Measurements from ENCODE around the gene DOK1.

DOK1 gene

DNA sequence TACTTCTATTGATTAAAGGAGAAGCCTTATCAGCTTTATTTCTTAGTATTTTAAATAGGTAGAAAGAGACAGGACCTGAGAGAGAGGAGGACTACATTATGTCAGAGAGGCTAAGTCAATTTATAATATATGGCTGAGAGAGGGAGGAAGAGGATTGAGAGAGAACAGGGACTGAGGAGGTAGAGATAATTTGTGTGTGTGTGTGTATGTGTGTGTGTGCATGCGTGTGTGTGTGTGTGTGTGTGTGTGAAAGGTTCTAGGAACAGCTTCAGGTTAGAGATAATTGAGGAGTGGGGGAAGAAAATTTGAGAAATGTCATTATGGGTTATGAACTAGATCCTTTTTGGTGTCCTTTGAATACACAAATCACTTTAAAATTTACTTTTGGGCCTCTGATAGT is 15.2 kb downstream of the DOK1 start:
- no peak for DNase-seq (ENCODE audit: low spot score)

DNA sequence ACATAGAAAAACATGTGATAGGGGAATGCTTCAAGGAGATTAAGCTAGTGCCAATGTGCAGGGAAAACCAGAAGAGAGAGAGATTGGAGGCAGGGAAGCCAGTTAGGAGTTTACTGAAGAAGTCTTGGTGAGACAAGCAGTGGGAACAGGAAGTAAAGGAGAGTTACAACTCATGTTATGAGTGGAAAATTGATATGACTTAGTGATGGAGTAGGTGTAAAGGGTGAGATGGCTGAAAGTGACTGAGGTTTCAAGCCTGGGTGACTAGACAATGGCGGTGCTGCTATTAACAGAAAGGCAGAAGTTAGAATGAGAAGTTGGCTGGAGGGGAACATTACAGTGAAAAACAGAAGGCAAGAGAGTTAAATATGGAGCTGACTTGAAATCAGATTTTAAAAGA is 16.5 kb downstream of the DOK1 start:
- no peak for DNase-seq (ENCODE audit: low spot score)

DNA sequence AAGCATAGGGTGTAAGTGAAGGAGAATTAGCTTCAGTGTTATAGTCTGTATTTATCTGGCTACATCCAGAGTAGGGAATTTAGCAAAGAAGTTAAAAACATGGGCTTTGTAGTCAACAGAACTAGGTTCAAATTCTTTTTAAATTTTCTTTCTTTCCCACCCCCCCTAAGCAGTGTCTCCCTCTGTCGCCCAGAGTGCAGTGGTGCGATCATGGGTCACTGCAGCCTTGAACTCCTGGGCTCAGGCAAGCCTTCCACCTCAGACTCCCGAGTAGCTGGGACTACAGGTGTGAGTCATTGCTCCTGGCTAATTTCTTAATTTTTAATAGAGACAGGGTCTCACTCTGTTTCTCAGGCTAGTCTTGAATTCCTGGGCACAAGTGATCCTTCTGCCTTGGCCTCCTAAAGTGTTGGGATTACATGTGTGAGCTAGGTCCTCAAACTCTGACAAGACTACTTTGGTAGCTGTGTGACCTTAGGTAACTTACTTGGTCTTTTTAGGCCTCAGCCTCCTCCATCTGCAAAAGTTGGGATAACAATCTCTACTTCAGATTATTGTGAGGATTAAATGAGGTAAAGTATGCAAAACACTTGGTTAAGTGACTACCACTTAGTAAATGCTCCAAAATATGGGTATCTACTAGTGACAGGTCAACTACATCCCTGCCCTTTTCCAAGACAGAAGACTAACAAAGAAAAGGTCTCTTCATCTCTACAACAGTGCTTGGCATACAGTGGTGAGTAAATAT is 17.8 kb downstream of the DOK1 start:
- no peak for DNase-seq (ENCODE audit: low spot score)

DNA sequence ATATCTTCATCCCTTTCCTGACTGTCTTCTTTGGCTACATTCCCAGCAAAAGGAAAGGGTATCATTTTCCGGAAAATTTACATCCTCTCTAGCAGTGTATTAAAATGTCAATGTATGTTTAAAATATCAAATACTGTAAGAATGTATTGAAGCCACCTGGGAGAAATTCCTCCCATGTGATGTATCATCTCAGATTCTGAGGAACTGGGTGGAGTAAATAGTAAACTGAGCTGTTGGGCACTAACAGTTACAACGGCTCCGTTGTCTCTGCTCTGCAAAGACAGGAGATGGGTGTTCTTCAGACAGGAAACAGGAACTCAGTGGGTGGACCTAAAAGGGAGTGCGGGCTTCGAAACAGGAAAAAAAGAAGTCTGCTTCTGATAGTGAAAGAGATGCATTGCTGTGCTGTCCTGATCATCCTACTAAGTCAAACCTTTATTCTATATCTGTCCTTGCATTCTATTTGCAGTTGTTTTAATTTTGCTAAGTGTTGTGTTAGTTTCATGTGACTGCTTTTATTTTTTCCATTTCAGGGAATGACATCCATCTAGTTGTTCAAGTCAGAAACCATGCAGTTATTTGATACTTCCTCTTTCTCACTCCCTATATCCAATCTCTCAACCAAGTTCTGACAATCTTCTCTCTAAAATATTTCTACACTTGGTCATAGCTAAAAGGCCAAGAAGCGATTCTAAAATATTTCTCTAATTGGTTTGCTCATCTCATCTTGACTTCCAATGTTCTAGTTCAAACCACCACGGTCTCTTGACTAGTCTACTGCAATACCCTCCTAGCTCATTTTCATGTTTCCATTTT is 19.4 kb downstream of the DOK1 start:
- DNase-seq (ENCODE audit: low spot score) = no peak

DNA sequence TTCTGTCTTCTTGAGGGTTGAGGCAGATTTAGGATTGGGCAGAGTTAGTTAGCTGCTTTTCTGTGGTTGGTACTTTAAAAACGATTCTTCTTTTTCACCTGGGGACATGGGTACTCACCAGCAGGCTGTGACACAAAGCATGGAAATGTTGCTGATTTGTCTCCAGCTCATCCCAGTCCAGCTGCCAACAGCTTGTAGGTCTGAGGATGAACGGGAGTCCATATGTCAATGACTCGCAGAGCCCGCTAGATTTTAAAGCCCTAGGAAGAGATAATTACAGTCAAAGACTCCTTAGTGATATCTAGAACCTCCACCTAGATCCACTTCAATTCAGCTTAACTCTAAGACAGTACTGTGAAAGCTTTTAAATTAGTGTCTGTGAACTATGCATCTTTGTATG is 20.8 kb downstream of the DOK1 start:
- DNase-seq (ENCODE audit: low spot score) = no peak

DNA sequence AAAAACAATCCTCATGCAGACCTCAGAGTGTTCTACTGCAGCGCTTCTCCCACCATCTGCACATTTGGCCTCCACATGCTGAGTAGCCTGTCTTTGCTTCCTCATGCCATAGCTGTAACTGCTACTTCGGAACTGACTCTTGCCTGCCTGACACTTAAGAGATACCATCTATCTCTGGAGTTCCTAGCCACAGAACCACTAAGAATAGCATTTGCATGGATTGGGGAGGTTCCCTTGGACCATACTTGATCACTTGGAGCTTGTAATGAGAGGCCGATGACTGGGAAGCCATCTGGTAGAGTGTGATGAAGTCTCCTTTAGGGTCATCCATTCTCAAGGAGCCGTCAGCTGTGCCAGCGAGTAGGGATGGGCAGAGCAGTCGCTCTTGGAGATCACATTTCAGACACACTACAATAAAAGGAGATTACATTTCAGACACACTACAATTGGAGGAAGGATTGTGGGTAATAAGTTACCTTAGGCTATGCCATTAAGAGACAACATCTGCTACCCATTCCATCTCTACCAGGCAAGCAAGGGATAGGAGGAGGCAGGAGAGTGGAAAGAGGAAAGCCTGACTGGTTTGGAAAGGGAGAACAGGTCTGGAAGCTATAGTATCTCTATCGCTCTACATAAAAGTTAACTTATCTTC is 21.8 kb downstream of the DOK1 start:
- DNase-seq (ENCODE audit: low spot score) = no peak

DNA sequence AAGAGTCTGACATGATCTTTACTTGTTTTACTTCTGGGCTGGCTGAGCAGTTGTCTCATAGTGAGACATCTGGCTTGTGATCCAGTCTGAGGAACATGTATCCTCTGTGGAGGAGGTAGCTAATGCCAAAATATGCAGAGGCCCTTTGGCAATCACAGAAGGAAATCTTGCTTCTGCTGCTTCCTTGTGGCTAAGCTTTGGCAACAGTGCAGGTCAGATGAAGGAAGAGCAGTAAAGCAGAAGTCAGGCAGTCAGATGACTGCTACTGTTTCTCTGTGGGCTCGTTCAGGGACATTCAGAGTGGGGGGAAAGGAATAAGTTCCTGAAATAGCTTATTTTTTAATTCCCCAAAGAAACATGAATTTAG is 22.3 kb downstream of the DOK1 start:
- peak; percentile 68 for DNase-seq (ENCODE audit: low spot score)

DNA sequence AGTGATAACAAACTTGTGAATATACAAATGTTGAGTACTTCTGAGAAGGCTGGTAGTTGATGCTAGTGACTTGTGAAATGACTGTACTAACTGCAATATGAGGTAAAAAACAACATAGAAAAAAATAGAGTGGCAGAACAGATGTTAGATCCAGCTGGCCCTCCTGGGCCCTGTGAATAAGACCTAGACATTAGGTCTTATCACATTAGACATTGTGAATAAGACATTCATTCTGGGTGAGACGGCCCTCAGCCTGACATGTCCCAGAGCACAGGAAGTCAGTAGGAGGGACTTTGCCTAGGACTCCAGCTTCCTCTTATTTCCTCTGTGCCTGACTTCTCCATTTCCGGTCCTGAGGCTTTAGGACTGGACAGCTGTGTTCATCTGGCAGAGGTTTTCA is 22.9 kb downstream of the DOK1 start:
- DNase-seq (ENCODE audit: low spot score) = no peak

DNA sequence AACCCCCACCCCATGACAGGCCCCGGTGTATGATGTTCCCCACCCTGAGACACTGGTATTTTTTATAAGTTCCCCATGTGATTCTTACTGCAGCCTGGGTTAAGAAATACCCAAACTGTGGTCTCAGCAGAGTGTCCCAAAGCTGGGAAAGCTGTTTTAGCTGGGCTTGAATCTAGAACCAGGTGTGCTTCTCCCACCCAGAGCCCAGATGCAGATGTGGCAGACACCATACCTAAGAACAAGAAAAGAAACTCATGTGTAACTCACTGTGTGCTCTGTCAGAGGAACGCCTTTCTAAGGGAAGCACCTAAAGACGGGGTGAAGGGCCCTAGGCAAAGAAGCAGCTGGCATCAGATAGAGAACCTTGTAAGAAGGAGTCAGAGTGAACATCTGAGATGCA is 23.9 kb downstream of the DOK1 start:
- DNase-seq (ENCODE audit: low spot score) = no peak

DNA sequence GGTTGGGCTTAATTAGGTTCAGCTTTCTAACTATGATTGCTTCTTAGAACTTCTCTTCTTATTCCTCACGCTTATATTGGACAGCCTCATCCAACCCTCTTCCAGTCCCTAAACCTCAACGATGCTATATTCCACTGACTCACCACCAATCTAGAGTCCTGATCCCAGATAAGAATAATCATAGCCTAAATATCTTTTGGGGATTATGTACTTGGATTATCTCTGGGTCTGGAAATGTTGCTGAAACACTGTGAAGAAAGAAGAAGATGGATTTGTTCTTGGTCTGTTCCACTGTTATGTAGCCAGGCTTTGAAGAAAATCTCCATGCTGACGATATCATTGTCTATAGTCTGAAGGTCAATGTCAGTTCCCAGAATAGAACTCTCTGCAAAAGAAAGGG is 26.9 kb downstream of the DOK1 start:
- DNase-seq (ENCODE audit: low spot score) = no peak

DNA sequence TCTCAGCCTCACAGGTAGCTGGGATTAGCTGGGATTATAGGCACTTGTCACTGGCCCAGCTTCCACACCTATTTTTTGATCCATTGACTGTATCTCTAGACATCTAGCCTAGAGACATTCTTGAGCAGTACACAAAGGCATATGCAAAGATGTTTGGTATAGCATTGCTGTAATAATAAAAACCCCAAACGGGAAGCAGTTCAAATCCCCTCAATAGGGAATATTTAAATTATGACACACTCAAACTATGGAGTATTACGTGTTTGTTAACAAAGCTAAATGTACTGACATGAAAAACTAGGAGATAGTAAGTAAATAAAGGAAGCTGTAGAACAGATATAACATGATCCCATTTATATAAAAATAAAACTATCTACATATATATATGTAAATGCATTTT is 27.7 kb downstream of the DOK1 start:
- DNase-seq (ENCODE audit: low spot score) = no peak

DNA sequence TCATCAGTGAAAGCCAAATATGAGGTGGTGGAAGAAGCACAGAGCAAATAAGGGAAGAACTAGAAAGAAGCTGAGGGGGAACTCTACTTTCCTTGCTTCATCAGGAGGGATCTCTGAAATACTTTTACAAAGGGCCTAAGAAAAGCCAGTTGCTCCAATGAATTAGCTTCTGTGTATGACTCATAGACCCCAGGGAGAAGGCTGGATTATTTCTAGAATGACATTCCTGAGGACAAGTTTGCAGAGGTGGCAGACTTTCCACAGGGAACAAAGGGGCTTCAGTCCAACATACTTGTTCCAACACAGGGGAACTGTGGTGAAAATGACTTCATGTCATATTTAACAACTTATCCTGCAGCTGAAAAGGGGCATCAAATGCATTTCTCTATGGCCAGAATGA is 29.0 kb downstream of the DOK1 start:
- peak; percentile 48 for DNase-seq (ENCODE audit: low spot score)

DNA sequence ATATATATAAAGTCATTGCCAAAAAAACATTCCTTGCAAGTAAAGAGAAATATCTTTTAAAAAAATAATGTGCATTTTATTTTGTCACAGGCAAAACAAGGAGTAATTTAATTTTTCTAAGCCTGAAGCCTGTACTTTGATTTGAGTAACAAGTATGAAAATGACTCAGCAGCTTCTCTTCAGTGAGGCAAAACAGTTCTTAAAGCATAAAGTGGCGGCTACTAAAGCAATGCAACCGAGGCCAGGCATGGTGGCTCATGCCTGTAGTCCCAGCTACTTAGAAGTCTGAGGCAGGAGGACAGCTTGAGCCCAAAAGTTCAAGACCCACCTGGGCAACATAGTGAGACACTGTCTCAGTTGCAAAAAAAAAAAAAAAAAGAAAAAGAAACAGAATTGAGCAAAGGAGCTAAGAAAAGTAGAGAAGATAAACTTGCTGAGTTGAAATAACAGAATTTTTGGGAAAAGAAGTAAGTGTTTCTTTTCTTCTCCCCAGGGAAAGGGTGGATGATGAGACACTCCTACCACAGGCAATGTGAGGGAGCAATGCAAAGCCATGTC is 29.6 kb downstream of the DOK1 start:
- no peak for DNase-seq (ENCODE audit: low spot score)

DNA sequence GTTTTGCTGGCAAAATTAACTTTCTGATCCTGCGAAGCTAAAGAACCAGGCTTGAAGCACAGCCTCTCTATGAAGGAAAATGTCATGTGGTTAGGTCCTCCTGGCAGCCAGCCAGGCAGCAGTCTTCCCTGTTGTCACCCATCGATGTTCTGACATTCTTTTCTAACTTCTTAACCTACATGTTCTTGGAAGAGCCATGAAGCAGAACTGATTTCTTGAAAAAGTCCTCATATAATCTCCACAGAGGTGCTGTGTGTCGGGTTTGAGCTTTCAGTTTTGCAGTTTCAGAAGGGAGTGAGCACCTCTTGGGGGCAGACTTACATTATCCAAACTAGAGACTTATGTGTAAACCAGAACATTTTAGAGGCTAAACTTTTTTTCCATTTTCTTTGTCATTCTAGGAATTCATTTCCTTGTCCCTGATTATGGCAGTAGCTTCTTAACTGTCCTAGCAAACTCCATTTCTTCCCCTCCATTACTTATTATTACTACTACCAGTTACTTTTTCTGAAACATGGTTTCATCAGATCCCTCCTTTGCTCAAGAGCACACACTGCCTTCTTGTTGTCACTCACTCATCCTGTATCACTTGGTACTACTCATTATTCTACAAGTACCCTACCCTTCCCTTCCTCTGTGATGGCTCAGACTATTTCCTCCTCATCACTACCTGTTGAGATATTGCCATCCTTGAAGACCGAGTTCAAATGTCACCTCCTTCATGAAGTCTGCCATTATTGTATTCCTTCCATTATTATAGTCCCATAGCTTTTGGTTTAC is 31.1 kb downstream of the DOK1 start:
- no peak for DNase-seq (ENCODE audit: low spot score)

DNA sequence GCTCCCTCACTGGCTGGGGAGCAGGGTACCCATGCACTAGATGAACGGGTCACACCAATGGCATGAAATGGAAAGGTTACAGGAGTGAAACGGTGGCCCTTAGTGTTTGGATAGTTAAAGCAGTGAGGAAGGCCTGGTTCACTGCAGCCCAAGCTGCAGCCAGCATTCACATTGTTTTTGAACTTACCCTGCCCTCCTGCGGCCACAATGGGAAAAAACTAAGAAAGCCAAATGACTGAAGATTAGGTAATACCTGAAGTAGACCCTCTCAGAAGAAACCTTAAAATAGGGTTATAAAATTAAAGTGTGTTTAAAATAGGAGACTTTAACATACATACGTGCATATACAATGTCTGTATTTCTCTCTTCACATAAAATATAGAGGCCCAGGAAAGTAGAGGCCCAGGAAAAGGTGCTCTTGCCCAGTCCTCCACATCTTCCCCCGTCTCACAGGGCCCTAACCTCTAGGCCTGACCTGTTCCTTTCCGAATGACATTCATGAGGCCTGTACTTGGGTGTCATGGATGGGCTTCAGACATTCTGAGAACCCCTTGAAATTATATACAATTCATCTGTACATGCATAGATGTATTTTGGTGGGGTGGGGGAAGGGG is 33.3 kb downstream of the DOK1 start:
- peak; percentile 69 for DNase-seq (ENCODE audit: low spot score)

DNA sequence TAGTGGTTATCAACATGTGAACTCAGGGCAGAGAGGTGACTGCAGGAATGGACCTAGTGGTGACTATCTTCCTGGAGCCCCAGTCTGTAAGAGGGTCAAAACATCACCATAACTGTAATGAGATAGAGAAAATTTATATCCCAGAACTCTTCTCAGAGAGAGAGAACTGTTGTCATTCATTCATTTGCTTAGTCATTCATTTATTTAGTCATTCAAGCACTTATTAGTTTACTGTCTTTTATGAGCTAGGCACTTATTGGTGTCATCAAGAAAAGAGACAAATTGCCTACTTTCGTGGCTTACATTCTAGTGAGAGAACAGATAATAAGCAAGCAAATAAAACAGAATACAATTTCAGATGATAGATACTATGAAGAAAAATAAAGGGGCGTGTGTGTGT is 34.1 kb downstream of the DOK1 start:
- DNase-seq (ENCODE audit: low spot score) = no peak

DNA sequence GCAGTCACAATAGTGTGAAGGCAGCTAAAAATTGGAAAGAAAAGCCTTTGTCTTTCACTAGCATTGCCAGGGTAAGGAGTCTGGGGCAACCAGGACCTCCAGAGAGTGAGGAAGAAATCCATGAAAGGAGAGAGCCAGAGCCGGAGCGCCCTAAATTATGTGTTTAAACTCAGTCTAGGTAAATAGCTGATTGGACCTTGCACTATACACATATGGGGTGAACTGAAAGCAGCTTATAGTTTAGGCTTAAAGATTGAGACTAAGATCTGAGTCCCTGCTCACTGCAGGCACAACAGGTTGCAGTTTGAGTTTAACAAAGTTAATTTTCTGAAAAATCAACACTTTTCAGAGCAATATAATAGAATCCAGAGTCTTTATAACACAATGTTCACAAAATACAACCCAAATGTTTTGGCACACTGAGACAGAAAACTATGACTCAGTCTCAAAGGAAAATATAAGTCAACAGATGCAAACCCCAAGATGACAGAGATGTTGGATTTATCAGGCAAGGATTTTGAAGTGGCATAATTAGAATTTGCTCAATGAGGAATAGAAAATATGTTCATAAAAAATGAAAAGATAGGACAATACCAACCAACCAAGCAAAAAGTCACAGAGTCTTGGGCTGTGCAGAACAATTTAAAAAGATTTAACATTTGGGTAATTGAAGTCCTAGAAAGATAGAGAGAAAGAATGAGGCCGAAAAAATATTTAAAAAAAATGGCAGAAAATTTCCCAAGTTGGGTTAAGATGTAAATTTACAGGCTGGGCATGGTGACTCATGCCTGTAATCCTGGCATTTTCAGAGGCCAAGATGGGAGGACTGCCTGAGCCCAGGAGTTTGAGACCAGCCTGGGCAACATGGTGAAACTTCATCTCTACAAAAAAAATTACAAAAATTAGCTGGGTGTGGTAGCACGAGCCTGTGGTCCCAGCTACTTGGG is 39.6 kb downstream of the DOK1 start:
- DNase-seq (ENCODE audit: low spot score) = no peak

DNA sequence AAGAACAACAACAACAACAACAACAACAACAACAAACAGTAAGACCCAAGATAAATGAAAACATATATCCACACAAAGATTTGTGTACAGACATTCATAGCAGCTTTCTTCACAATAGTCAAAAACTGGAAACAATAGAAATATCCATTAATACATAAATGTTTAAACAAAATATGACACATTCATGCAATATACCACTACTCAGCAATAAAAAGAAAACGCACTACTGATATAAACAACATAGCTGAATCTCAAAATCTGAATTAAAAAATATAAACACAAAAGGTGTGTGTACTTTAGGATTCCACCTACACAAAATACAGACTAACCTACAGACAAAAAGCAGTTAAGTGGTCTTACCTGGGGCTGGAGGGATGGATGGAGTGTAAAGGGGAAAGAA is 42.1 kb downstream of the DOK1 start:
- no peak for DNase-seq (ENCODE audit: low spot score)

DNA sequence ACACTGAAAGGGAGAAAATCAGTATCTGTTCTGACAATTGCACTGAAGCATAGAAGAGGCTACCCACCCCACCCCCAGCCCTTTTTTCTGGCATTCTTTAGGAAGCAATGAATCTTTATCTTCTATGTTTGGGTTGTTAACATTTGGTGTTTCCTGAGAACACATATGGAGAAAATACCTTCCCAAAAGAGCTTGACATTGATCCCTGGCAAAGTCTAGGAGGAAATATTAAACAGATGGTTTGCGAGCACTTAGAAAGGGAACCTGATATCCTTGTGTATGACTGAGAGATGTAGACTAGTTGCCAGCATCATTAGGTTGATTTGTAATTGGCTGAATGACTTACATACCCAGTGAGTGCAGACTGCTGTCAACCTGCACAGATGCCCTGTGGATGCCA is 42.9 kb downstream of the DOK1 start:
- DNase-seq (ENCODE audit: low spot score) = no peak

DNA sequence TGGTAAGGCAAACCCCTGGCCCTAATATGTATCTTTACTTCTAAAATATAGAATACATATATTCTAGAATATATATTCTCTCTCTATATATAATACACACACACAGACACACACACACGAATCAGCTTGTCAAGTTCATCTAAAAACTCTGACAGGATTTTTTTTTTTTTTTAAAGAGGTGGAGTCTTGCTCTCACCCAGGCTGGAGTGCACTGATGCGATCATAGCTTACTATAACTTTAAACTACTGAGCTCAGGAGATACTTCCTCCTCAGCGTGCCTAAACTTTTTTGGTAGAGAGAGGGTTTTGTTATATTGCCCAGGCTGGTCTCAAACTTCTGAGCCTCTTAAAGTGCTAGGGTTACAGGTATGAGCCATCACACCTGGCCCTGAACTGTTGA is 45.2 kb downstream of the DOK1 start:
- DNase-seq (ENCODE audit: low spot score) = no peak
